GM19463 (cell line): ENCODE measurements around the gene RAB11A.
"Not testable (repeated sequence)": the region's sequence is repeated elsewhere in the genome, so short reads cannot be mapped to it uniquely, and the experiment has no call there.

ENCODE experiments used
- ATAC-seq: cut with Tn5 transposase; IDR thresholded peaks from one replicate; pipeline ENCODE4 v1.9.1; 2021; ENCODE audit warnings: mild to moderate bottlenecking, moderate library complexity; ENCODE audit not compliant: unreplicated experiment

The RAB11A gene

GRCh38 chr15:65841121-65841930 lies 28.0 kb upstream of the RAB11A start:
- ATAC-seq = no peak

DNA sequence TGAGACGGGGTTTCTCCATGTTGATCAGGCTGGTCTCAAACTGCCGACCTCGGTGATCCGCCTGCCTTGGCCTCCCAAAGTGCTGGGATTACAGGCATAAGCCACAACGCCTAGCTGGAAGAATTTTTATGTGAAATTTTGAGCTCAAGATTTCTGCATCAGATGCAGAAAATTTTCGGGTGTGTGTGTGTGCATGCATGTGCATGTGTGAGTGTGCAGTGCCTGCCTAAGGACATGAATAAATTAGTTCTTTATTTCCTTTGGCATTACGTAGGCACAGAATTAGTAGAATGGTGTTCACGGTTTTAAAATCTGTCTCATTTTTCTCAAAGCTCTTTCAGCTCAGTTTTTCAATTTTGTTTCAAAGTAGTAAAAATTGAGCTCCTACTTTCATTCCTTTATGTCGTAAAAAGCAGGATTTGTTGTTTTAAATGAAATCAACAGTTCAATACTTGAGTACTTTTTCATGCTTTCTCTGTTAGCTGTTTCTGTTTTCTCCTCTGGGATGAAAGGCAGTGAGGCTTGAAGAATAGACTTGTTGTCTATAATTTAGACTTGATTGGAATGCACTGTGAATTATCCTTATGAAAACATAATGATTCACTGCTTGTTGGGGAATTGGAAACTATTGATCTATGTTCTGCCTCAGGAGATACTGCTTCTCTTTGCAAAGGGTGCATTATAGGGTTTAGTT lies 23.3 kb upstream of the RAB11A start:
- no peak for ATAC-seq

GRCh38 chr15:65847989-65848388 lies 21.3 kb upstream of the RAB11A start:
- no peak for ATAC-seq

DNA sequence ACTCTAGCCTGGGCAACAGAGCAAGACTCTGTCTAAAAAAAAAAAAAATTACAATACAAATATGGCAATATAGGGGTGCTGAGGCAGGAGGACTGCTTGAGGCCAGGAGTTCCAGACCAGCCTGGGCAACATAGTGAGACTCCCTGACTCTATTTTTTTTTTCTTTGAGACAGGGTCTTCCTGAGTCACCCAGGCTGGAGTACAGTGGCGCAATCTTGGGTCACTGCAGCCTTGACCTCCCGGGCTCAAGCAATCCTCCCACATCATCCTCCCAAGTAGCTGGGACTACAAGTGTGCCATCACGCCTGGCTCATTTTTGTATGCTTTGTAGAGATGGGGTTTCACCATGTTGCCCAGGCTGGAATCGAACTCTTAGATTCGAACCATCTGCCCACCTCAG lies 17.3 kb upstream of the RAB11A start:
- ATAC-seq = no peak

DNA sequence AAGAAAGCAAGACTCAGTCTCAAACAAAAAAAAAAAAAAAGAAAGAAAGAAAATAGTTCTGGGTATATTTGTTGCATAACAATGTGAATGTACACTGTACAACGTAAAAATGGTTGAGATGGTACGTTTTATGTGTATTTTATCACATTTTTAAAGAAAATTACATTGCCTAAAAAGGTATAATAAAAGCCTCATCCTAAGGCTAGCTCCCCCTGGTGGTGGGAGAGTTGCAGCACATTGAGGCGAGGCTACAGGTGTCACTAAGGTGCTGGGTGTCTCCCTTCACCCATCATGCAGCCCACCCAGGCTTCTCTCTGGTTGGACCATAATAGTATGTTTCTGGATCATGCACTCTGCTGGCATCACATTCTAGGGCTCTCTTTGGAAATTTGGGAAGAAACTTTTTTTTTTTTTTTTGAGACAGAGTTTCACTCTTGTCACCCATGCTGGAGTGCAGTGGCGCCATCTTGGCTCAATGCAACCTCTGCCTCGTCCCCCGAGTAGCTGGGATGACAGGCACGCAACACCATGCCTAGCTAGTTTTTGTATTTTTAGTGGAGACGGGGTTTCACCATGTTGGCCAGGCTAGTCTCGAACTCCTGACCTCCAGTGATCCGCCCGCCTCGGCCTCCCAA lies 12.4 kb upstream of the RAB11A start:
- ATAC-seq = no peak

- ATAC-seq = no peak
These were observed 11.4 kb upstream of the RAB11A start for GRCh38 chr15:65857718-65858402.

DNA sequence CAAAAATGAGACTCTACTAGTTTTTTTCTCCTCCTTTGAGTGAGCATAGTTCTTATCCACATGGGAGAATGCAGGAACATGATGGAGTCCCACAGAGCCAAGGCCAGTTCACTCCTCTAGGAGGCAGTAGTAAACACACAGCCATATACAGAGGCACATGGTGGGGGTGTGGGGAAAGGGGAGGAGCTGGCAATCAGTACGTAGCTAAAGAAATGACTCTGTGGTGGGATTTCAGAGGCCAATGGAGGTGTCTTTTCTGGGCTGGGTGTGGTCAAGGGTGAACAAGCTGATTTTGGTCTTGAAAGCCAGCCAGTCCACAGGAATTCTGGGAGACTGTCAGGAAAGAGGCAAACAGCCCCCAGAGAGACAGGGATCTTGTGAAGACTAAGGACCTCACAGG lies 6.6 kb upstream of the RAB11A start:
- no peak for ATAC-seq

DNA sequence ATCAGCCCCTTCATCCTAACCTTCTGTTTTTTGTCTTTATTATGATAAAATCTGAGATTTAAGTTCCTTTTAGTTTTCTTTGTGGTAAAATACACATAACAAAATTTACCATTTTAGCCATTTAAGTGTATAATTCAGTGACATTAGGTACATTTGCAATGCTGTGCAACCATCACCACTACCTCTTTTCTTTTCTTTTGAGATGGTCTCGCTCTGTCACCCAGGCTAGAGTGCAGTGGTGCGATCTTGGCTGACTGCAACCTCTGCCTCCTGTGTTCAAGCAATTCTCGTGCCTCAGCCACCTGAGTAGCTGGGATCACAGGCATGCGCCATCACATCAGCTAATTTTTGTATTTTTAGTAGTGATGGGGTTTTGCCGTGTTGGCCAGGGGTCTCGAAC lies 6.2 kb upstream of the RAB11A start:
- ATAC-seq = no peak

DNA sequence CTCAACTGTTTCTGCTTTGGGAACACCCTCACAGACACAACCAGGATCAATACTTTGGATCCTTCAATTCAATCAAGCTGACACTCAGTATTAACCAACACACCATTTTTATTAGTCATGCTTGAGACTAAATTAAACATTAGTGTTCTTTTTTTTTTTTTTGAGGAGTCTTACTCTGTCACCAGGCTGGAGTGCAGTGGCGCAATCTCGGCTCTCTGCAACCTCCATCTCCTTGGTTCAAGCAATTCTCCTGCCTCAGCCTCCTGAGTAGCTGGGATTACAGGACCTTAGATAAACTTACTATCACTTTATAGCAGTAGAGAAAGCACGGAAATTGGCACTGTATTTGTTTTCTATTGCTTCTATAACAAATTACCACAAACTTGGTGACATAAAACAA lies 2.0 kb upstream of the RAB11A start:
- ATAC-seq = no peak

DNA sequence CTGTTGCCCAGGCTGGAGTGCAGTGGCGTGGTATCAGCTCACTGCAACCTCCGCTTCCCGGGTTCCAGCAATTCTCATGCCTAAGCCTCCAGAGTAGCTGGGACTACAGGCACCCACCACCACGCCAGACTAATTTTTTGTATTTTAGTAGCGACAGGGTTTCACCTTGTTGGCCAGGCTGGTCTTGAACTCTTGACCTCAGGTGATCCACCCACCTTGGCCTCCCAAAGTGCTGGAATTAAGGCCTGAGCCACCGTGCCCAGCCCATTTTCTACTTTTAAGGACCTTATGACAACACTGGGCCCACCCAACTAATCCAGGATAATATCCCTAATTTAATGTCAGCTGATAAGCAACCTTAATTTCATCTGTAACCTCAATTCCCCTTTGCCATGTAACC lies 1.4 kb upstream of the RAB11A start:
- ATAC-seq = not testable (repeated sequence)

DNA sequence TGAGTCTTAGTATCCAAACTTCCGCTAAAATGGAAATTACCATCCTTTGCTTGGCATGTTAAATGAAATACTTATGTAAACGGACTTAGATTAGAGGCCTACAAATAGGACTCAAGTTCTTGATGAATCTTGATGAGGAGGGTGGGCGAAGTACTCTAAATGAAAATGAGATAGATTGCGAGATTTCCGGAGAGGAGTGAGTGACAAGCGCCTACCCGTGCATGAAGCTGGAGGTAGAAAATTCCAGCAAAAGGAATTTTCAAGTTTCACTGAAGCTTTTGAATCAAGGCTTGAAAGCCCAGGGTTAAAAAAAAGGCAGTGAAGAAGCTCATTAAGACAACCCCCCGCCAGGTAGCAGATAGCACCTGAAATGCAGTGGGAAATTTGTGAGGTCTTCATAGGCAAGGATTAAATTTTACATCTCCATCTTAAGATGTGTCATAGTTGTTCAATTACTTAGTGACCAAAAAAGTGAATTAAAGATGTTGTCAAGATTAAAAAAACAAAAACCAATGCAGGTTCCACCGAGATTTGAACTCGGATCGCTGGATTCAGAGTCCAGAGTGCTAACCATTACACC lies 655 bp upstream of the RAB11A start:
- ATAC-seq = no peak

DNA sequence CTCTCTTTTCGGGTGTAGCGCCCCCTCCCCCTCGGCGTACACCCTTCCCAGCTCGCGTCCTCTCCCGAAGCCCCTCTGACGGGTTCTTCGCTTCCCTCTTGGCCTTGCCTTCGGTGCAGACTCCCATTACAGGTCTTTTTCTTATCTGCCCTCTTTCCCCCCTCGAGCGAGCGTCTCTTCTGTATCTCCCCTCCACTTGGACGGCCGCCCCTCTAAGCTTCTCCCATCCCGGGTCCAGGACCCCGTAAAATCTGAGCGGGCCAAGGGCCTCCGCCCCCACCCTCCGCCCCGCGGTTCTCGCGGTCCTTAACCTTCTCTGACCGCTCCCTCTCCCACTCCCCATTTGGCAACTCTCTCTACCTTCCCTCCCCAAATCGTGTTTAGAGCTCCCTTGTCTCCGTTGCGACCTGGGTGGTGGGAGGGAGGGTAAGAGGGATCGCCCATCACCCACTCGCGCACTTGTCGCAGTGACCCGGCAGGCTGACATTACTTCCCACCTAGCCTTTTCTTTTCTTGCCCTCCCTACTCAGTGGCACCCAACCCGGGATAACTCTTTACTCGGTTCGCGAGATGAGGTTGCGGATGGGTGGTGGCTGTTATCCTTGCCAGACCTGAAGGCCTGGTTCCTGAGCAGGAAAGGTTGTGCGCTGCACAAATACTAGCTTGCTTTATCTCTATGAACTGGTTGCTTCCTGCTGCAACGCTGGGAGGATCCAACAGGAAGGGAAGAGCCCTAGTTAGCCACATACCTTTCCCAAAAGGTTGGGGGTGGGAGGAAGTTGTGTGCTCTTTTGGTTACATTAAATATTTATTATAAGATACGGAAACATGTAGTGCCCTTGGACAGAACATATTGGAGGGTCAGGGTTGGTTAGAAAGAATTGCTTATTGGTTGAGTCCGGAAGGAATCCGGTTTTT lies 922 bp downstream of the RAB11A start:
- no peak for ATAC-seq

- no peak for ATAC-seq
These were observed 1.7 kb downstream of the RAB11A start for GRCh38 chr15:65870889-65871533.

- ATAC-seq = not testable (repeated sequence)
These were observed 2.6 kb downstream of the RAB11A start for GRCh38 chr15:65871886-65872285.

DNA sequence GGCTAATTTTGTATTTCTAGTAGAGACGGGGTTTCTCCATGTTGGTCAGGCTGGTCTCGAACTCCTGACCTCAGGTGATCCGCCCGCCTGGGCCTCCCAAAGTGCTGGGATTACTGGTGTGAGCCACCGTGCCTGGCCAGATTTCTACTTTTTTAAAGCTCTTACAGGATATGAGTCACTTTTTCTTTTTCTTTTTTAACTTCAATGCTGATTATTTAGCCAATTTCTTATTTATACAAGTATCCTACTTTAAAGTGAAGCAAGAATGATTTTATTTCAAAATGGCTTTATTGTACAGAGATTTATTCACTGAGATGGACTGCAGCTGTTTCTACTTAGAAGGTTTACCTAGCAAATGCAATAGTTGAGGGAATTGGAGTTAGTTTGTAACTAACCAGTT lies 3.3 kb downstream of the RAB11A start:
- ATAC-seq = not testable (repeated sequence)

DNA sequence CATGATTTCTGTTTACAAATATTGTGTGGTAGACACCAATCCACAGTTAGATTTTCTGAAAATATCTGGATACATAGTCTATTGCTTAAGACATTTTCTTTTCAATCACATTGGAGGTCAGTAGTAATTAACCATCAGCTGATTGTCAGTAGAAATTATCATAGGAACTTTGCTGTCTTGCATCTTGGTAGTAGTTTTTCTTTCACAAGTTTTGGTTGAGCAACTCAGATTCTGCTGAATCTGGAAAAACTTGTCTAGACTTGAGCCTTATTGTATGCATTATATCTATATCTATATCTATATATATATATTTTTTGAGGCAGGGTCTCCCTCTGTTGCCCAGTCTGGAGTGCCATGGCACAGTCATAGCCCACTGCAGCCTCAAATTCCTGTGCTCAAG lies 4.0 kb downstream of the RAB11A start:
- ATAC-seq = no peak

DNA sequence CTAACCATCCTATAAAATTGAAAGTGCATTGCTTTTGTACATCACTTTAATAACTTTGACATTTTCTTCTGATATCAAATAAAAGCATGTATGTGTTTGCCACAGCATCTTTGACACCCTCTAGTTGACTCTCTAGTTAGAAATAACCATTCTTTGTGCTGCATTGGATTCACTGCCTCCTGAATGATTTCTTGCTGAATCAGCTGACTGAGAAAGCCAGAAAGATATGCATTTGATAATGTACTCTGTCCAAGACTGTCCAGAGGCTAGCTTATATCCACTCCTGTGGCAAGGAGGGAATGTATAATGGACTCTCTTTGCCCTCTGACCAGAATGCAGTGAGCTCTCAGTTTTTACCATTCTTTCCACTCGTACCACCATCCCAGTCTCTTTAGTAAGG lies 6.2 kb downstream of the RAB11A start:
- ATAC-seq = no peak

GRCh38 chr15:65877749-65878148 lies 8.5 kb downstream of the RAB11A start:
- ATAC-seq = no peak

GRCh38 chr15:65881766-65882434 lies 12.6 kb downstream of the RAB11A start:
- ATAC-seq = no peak
